Type B pancreatic cell (in vitro differentiated cells): Measurements from ENCODE around the gene PYGB. TPM values are rescaled to one million over a fixed set of nuclear protein-coding genes. Genes with fewer than 3 reads are reported as not detected.

Experiments used
- DNase-seq: peaks from one replicate; pipeline ENCODE4 v3.0.0; 2021; ENCODE audit warnings: mixed read lengths; ENCODE audit not compliant: unreplicated experiment; ENCODE audit errors: extremely low spot score
- H3K27ac Mint-ChIP-seq: 2 replicates; pipeline ENCODE4 v1.8.0; 2021; ENCODE audit warnings: mild to moderate bottlenecking, mixed read lengths
- H3K27me3 Mint-ChIP-seq: 2 replicates; pipeline ENCODE4 v1.8.0; 2021; ENCODE audit warnings: mixed read lengths
- H3K36me3 Mint-ChIP-seq: 2 replicates; pipeline ENCODE4 v1.8.0; 2021; ENCODE audit warnings: mixed read lengths
- H3K4me1 Mint-ChIP-seq: one replicate; pipeline ENCODE4 v1.8.0; 2021; ENCODE audit warnings: mixed read lengths; ENCODE audit not compliant: unreplicated experiment
- H3K4me3 Mint-ChIP-seq: 2 replicates; pipeline ENCODE4 v1.8.0; 2021; ENCODE audit warnings: mild to moderate bottlenecking, mixed read lengths
- H3K9me3 Mint-ChIP-seq: 2 replicates; pipeline ENCODE4 v1.8.0; 2021; ENCODE audit warnings: mixed read lengths
- CTCF ChIP-seq: fragments of 200-600 bp; sonication (generic); conservative IDR thresholded peaks from 2 replicates; pipeline ENCODE4 v1.5.0; 2021; ENCODE audit warnings: antibody characterized with exemption, mild to moderate bottlenecking
- total RNA-seq: library from RNA; stranded (reverse); gene quantifications from 2 replicates; pipeline ENCODE4 v1.2.1, GENCODE V29; 2021; ENCODE audit warnings: low replicate concordance

PYGB gene
- total RNA-seq, 1 donor from 2014 or later = 52.2 TPM

- Mint-ChIP-seq H3K4me3 (peak overlapping the region; percentile 55), H3K27me3 (peaks cover 6% of the 10 kb centered on the region), H3K36me3 (no peaks in the 10 kb centered on the region), H3K9me3 (no peaks in the 10 kb centered on the region), H3K4me1 (peaks cover 34% of the 10 kb centered on the region), H3K27ac (no peak overlapping the region)
- no peak for TF ChIP-seq CTCF
- DNase-seq = no peak
Measured at GRCh38 chr20:25251558-25251957, 3.7 kb downstream of the PYGB start.

GRCh38 chr20:25252230-25252651 lies 4.4 kb downstream of the PYGB start:
- no peak for DNase-seq
- no peak overlapping the region for H3K27ac Mint-ChIP-seq
- H3K9me3 Mint-ChIP-seq = no peaks in the 10 kb centered on the region

GRCh38 chr20:25252686-25253421 lies 5.0 kb downstream of the PYGB start:
- H3K4me1 Mint-ChIP-seq = peaks cover 34% of the 10 kb centered on the region
- no peaks in the 10 kb centered on the region for H3K27me3 Mint-ChIP-seq
- no peak overlapping the region for H3K27ac Mint-ChIP-seq
- DNase-seq = no peak
- H3K36me3 Mint-ChIP-seq = peaks cover 2% of the 10 kb centered on the region
- no peaks in the 10 kb centered on the region for H3K9me3 Mint-ChIP-seq
- H3K4me3 Mint-ChIP-seq = no peak overlapping the region
- TF ChIP-seq CTCF = no peak

More at GRCh38 chr20:25252230-25252651, 4.4 kb downstream of the PYGB start:
- no peak for TF ChIP-seq CTCF
- peaks cover 34% of the 10 kb centered on the region for H3K4me1 Mint-ChIP-seq
- no peak overlapping the region for H3K4me3 Mint-ChIP-seq
- no peaks in the 10 kb centered on the region for H3K36me3 Mint-ChIP-seq
- no peaks in the 10 kb centered on the region for H3K27me3 Mint-ChIP-seq

GRCh38 chr20:25253606-25254275 lies 5.9 kb downstream of the PYGB start:
- H3K27ac Mint-ChIP-seq = no peak overlapping the region
- no peak for DNase-seq
- H3K27me3 Mint-ChIP-seq = no peaks in the 10 kb centered on the region
- H3K9me3 Mint-ChIP-seq = no peaks in the 10 kb centered on the region
- no peak for TF ChIP-seq CTCF
- H3K4me1 Mint-ChIP-seq = peaks cover 34% of the 10 kb centered on the region
- no peak overlapping the region for H3K4me3 Mint-ChIP-seq
- H3K36me3 Mint-ChIP-seq = peaks cover 8% of the 10 kb centered on the region

GRCh38 chr20:25254571-25254970 lies 6.7 kb downstream of the PYGB start:
- H3K4me3 Mint-ChIP-seq = no peak overlapping the region
- H3K36me3 Mint-ChIP-seq = peaks cover 16% of the 10 kb centered on the region
- TF ChIP-seq CTCF = no peak
- H3K9me3 Mint-ChIP-seq = no peaks in the 10 kb centered on the region
- H3K4me1 Mint-ChIP-seq = peaks cover 25% of the 10 kb centered on the region
- DNase-seq = no peak
- H3K27me3 Mint-ChIP-seq = no peaks in the 10 kb centered on the region
- no peak overlapping the region for H3K27ac Mint-ChIP-seq
